ENCODE measurements around the gene DQX1.

The DQX1 gene

DNA sequence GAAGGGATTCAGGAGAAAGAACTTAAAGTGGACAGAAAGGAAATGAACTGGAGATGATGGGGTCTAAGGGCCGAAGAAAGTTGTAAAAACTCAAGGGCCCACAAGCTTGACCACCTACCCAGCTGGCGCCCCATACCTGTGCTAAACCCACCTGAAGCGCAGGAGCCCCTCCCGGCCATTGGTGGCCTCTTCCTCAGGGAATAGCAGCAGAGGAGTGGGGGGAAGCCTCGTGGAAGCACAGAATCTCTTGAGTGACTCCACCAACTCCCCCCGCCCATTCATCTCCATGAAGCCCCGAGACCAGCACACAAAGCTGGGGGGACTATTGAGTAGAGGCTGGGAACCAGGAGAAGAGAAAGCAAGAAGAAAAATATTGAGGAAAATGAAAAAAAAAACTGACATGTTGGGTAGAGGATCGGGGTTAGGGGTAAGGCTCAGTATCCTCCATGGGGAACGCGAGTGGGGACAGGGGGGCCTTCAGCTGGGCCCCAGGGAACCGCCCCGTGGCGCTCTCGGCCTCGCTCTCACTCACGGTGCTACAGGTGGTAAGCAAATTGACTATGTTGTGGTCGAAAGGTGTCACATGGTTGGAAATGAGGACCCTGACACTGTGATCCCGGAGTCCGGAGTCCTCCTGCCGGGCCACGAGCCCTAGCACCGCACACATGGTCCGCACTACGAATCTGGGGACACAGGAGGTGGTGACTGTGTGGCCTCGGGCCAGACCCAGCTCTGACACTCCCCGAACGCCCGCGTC, 2.7 kb upstream of the DQX1 start:
- Histone ChIP-seq H3K27ac (ENCODE audit: low read length) (peak overlapping the region; percentile 81), H3K4me1 (ENCODE audit: control insufficient read depth in 1 of 2, insufficient read depth in 2 of 2, low read length in 2 of 2) (peaks cover 16 to 25% of the 10 kb centered on the region in 2 donors), H3K9me3 (ENCODE audit: control insufficient read depth in 1 of 2, low read length in 2 of 2) (no peaks in the 10 kb centered on the region), H3K36me3 (ENCODE audit: control insufficient read depth in 1 of 2, insufficient read depth in 2 of 2, low read length in 2 of 2) (peaks cover 18 to 42% of the 10 kb centered on the region in 2 donors), H3K4me3 (ENCODE audit: low read depth in 1 of 2, low read length in 2 of 2) (peak overlapping the region; percentile 96 to 99), H3K27me3 (ENCODE audit: low read depth, low read length) (no peaks in the 10 kb centered on the region)

- no peak overlapping the region for H3K27ac ChIP-seq (ENCODE audit: low read length)
- peaks cover 16 to 25% of the 10 kb centered on the region in 2 donors for H3K4me1 ChIP-seq (ENCODE audit: control insufficient read depth in 1 of 2, insufficient read depth in 2 of 2, low read length in 2 of 2)
- H3K36me3 ChIP-seq (ENCODE audit: control insufficient read depth in 1 of 2, insufficient read depth in 2 of 2, low read length in 2 of 2) = peaks cover 13 to 35% of the 10 kb centered on the region in 2 donors
- no peaks in the 10 kb centered on the region for H3K27me3 ChIP-seq (ENCODE audit: low read depth, low read length)
- no peak overlapping the region for H3K4me3 ChIP-seq (ENCODE audit: low read depth in 1 of 2, low read length in 2 of 2)
- no peaks in the 10 kb centered on the region for H3K9me3 ChIP-seq (ENCODE audit: control insufficient read depth in 1 of 2, low read length in 2 of 2)
Measured at GRCh38 chr2:74527741-74528140, 1.7 kb upstream of the DQX1 start.

DNA sequence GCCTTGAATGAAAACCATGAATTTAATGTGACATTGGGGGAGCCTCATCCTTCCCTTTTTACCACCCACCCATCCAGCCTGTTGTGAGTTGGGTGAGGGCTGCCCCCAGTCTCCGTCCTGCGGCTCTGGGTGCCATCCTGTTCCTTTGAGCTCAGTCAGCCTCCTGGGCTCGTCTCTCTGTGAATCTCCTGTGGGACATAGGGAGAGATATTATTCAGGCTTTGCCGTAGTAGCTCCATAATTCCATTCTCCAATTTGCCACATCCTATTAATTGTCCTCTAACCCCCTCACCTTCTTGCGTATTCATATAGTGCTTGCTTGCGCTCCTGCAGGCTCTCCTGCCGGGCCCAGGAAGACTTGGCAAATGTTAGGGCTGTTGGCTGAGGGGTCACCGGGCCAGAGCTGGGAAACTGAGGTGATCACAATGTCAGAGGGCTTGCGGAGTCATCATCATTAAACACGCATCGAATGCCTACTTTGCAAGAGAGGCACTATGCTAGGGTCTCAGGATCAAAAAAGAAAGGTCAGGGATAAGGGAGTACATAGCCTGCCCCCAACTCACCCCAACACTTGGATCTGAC, 709 bp upstream of the DQX1 start:
- Histone ChIP-seq H3K4me3 (ENCODE audit: low read depth in 1 of 2, low read length in 2 of 2) (no peak overlapping the region), H3K4me1 (ENCODE audit: control insufficient read depth in 1 of 2, insufficient read depth in 2 of 2, low read length in 2 of 2) (peaks cover 16 to 25% of the 10 kb centered on the region in 2 donors), H3K36me3 (ENCODE audit: control insufficient read depth in 1 of 2, insufficient read depth in 2 of 2, low read length in 2 of 2) (peaks cover 13 to 30% of the 10 kb centered on the region in 2 donors), H3K9me3 (ENCODE audit: control insufficient read depth in 1 of 2, low read length in 2 of 2) (no peaks in the 10 kb centered on the region), H3K27ac (ENCODE audit: low read length) (no peak overlapping the region), H3K27me3 (ENCODE audit: low read depth, low read length) (no peaks in the 10 kb centered on the region)

GRCh38 chr2:74524955-74525716, 895 bp downstream of the DQX1 start:
- Histone ChIP-seq H3K4me3 (ENCODE audit: low read depth in 1 of 2, low read length in 2 of 2) (peak overlapping the region in 1 of 2 donors; percentile 21), H3K9me3 (ENCODE audit: control insufficient read depth in 1 of 2, low read length in 2 of 2) (no peaks in the 10 kb centered on the region), H3K27ac (ENCODE audit: low read length) (peak overlapping the region; percentile 74), H3K27me3 (ENCODE audit: low read depth, low read length) (no peaks in the 10 kb centered on the region), H3K4me1 (ENCODE audit: control insufficient read depth in 1 of 2, insufficient read depth in 2 of 2, low read length in 2 of 2) (peaks cover 6 to 13% of the 10 kb centered on the region in 2 donors), H3K36me3 (ENCODE audit: control insufficient read depth in 1 of 2, insufficient read depth in 2 of 2, low read length in 2 of 2) (peaks cover 13 to 30% of the 10 kb centered on the region in 2 donors)

GRCh38 chr2:74524005-74524404, 2.0 kb downstream of the DQX1 start:
- Histone ChIP-seq H3K27ac (ENCODE audit: low read length) (no peak overlapping the region), H3K9me3 (ENCODE audit: control insufficient read depth in 1 of 2, low read length in 2 of 2) (no peaks in the 10 kb centered on the region), H3K4me3 (ENCODE audit: low read depth in 1 of 2, low read length in 2 of 2) (no peak overlapping the region), H3K27me3 (ENCODE audit: low read depth, low read length) (peaks cover under 1% of the 10 kb centered on the region), H3K36me3 (ENCODE audit: control insufficient read depth in 1 of 2, insufficient read depth in 2 of 2, low read length in 2 of 2) (peaks cover 13 to 30% of the 10 kb centered on the region in 2 donors), H3K4me1 (ENCODE audit: control insufficient read depth in 1 of 2, insufficient read depth in 2 of 2, low read length in 2 of 2) (peaks cover 6 to 13% of the 10 kb centered on the region in 2 donors)

- Histone ChIP-seq H3K36me3 (ENCODE audit: control insufficient read depth in 1 of 2, insufficient read depth in 2 of 2, low read length in 2 of 2) (peaks cover 11 to 22% of the 10 kb centered on the region in 2 donors), H3K27me3 (ENCODE audit: low read depth, low read length) (peaks cover 12% of the 10 kb centered on the region), H3K4me3 (ENCODE audit: low read depth in 1 of 2, low read length in 2 of 2) (no peak overlapping the region), H3K4me1 (ENCODE audit: control insufficient read depth in 1 of 2, insufficient read depth in 2 of 2, low read length in 2 of 2) (no peaks in the 10 kb centered on the region), H3K27ac (ENCODE audit: low read length) (no peak overlapping the region), H3K9me3 (ENCODE audit: control insufficient read depth in 1 of 2, low read length in 2 of 2) (no peaks in the 10 kb centered on the region)
Measured at GRCh38 chr2:74522516-74522915, 3.5 kb downstream of the DQX1 start.

DNA sequence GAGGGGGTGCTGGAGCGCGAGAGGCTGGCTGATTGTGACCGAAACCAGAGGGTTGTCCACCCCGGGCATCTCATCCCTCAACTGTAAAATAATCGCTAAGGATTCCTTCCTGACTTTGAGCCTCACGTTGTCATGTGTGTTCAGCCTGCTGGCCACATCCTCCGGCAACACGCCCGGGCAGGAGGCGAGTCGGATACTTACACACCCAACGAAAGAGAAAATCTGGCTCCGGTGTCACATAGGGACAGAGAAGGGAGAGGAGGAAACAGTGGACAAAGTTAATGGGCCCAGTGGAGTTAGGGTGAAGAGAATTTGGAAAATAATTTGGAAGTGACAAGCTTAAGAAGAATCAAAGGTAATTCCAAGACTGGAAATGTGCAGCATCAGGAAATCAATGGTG, 9.4 kb downstream of the DQX1 start:
- no peak overlapping the region for H3K27ac ChIP-seq (ENCODE audit: low read length)
- peak overlapping the region in 1 of 2 donors; percentile 62 for H3K4me3 ChIP-seq (ENCODE audit: low read depth in 1 of 2, low read length in 2 of 2)
- no peaks in the 10 kb centered on the region for H3K9me3 ChIP-seq (ENCODE audit: control insufficient read depth in 1 of 2, low read length in 2 of 2)
- H3K27me3 ChIP-seq (ENCODE audit: low read depth, low read length) = peaks cover 66% of the 10 kb centered on the region
- peaks cover 0 to 30% of the 10 kb centered on the region in 2 donors for H3K4me1 ChIP-seq (ENCODE audit: control insufficient read depth in 1 of 2, insufficient read depth in 2 of 2, low read length in 2 of 2)
- no peaks in the 10 kb centered on the region for H3K36me3 ChIP-seq (ENCODE audit: control insufficient read depth in 1 of 2, insufficient read depth in 2 of 2, low read length in 2 of 2)

DNA sequence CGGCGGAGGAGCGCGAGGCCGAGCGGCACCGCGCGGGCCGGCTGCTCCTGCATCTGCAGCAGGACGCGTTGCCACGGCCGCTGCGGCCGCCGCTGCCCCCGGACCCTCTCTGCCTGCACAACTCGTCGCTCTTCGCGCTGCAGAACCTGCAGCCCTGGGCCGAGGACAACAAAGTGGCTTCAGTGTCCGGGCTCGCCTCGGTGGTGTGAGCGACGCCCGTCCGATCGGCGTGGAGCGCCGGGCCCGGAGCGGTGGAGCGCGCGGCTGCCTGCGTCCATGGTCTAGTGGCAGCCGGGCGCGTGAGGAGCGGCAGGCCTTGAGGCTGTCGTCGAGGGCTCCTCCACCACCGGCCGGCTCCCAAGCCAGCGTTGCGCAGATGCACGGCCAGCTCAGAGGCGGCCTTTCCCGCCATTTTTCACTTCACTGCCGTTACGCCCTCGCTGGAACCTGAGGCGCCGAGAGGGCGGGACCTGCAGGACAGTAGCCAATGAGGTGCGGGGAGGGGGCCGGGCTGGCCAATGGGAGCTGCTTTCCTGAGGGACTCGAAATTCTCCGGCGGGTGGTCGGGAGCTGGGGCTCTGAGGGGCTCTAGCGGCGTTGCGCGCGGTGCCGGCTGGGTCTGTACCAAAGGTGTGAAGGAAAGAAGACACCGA, 9.9 kb downstream of the DQX1 start:
- H3K27ac ChIP-seq (ENCODE audit: low read length) = no peak overlapping the region
- peaks cover 70% of the 10 kb centered on the region for H3K27me3 ChIP-seq (ENCODE audit: low read depth, low read length)
- peak overlapping the region in 1 of 2 donors; percentile 62 for H3K4me3 ChIP-seq (ENCODE audit: low read depth in 1 of 2, low read length in 2 of 2)
- no peaks in the 10 kb centered on the region for H3K9me3 ChIP-seq (ENCODE audit: control insufficient read depth in 1 of 2, low read length in 2 of 2)
- no peaks in the 10 kb centered on the region for H3K36me3 ChIP-seq (ENCODE audit: control insufficient read depth in 1 of 2, insufficient read depth in 2 of 2, low read length in 2 of 2)
- peaks cover 0 to 30% of the 10 kb centered on the region in 2 donors for H3K4me1 ChIP-seq (ENCODE audit: control insufficient read depth in 1 of 2, insufficient read depth in 2 of 2, low read length in 2 of 2)

DNA sequence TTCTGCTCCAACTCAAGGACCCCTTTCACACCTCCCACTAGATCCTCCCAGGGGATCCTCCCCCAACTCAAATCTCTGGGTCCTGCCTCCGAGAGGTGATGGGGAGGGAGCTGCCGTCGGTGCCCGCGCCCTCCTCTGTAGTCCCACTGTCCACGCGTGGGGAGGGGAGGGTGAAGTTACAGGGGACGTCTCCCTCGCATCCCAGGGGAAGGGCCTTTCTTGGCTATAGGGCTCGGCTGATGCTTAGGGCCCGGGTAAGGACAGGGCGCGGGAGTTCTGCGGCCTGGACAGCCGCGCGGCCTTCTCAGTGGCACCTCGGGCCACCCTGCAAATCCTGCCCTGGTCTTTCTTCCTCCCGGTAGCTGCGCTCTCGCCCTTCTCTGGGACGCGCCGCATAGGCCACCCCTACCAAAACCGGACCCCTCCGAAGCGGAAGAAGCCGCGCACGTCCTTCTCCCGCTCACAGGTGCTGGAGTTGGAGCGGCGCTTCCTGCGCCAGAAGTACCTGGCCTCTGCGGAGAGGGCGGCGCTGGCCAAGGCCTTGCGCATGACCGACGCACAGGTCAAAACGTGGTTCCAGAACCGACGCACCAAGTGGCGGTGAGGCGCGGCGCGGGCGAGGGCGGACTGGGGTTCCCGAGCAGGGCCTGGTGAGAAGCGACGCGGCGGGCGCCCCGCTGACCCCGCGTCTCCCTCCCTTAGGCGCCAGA, 10.6 kb downstream of the DQX1 start:
- H3K27ac ChIP-seq (ENCODE audit: low read length) = no peak overlapping the region
- H3K4me3 ChIP-seq (ENCODE audit: low read depth in 1 of 2, low read length in 2 of 2) = peak overlapping the region in 1 of 2 donors; percentile 62
- no peaks in the 10 kb centered on the region for H3K36me3 ChIP-seq (ENCODE audit: control insufficient read depth in 1 of 2, insufficient read depth in 2 of 2, low read length in 2 of 2)
- peaks cover 0 to 30% of the 10 kb centered on the region in 2 donors for H3K4me1 ChIP-seq (ENCODE audit: control insufficient read depth in 1 of 2, insufficient read depth in 2 of 2, low read length in 2 of 2)
- no peaks in the 10 kb centered on the region for H3K9me3 ChIP-seq (ENCODE audit: control insufficient read depth in 1 of 2, low read length in 2 of 2)
- peaks cover 75% of the 10 kb centered on the region for H3K27me3 ChIP-seq (ENCODE audit: low read depth, low read length)

DNA sequence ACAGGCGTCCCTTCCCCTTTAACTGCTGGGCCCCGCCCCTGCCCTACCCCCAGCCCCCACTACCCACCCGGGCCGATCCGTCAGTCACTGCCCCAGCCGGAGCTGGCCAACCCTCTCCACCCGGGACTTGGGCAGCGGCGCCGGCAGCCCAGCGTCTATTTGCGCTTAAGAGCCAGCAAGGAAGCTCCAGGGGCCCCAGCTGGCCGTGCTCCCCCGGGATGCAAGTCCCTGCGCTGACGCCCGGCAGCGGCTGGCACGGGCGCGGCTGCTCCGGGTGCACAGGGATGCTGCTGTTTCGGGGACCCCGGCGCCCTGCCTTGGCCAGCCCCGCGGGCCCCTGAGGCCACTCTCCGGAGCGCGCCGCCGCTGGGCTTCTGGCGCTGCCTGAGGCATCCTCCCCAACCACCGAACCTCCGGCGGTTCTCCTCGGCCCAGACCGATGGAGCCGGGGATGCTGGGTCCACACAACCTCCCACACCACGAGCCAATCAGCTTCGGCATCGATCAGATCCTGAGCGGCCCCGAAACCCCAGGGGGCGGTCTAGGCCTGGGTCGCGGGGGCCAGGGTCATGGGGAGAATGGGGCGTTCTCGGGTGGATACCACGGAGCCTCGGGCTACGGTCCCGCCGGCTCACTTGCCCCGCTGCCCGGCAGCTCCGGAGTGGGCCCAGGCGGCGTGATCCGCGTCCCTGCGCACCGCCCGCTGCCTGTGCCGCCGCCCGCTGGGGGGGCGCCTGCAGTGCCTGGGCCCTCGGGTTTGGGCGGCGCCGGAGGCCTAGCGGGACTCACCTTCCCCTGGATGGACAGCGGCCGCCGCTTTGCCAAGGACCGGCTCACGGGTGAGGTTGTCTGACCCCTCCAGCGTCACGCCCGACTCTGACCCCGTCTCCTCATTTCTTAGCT, 11.4 kb downstream of the DQX1 start, which contains the start of gene TLX2:
TLX2 (plus strand) TSS at position 83 of the 903 bp plus-strand sequence; CDS start at position 440, 357 bp downstream.
- peaks cover 0 to 30% of the 10 kb centered on the region in 2 donors for H3K4me1 ChIP-seq (ENCODE audit: control insufficient read depth in 1 of 2, insufficient read depth in 2 of 2, low read length in 2 of 2)
- H3K4me3 ChIP-seq (ENCODE audit: low read depth in 1 of 2, low read length in 2 of 2) = peak within 1 kb of the TSS in 1 of 2 donors; percentile 11
- no peaks in the 10 kb centered on the region for H3K36me3 ChIP-seq (ENCODE audit: control insufficient read depth in 1 of 2, insufficient read depth in 2 of 2, low read length in 2 of 2)
- H3K9me3 ChIP-seq (ENCODE audit: control insufficient read depth in 1 of 2, low read length in 2 of 2) = no peaks in the 10 kb centered on the region
- no peak within 1 kb of the TSS for H3K27ac ChIP-seq (ENCODE audit: low read length)
- H3K27me3 ChIP-seq (ENCODE audit: low read depth, low read length) = peaks cover 79% of the 10 kb centered on the region

Data from muscle layer of duodenum (tissue), 2 donors.